Activated CD8-positive, alpha-beta memory T cell treated with anti-CD3 and anti-CD28 coated beads for 36 hours (primary cell): Measurements from ENCODE around the gene LSM7. TPM values are rescaled to one million over a fixed set of nuclear protein-coding genes. Genes with fewer than 3 reads are reported as not detected.

ENCODE experiments used
- CTCF ChIA-PET: fragments of 350-600 bp; sonication (Branson Sonifier 250); formaldehyde crosslinking; loops from one replicate; lab custom pipeline; 2021; ENCODE audit warnings: antibody characterized with exemption; lab: Charles Lee
- POLR2A ChIA-PET: fragments of 350-600 bp; sonication (Branson Sonifier 250); formaldehyde crosslinking; loops from one replicate; lab custom pipeline; 2021; ENCODE audit warnings: antibody characterized with exemption; lab: Charles Lee
- total RNA-seq, 2 experiments: library from RNA; stranded (reverse); gene quantifications; one replicate each; pipeline ENCODE4 v1.2.3, GENCODE V29; 2021

Gene LSM7
- total RNA-seq, 2 experiments from 2014 or later, result 170 to 175 TPM

DNA sequence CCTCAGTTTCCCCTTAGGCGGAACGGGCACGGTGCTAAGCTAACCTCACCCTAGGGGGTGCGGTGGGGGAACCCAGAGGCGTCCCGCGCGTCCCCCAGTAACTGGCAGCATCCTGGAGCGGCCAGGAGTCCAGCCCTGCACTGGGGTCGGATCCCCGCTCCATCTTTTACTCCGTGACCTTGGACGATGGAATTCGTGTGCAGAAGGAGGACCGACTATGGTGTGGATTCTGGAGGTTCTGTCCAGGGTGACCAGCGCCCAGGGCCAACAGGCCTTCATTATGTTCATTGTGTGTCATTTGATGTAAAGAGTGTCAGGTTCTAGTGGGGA, 728 bp upstream of the LSM7 start:
- CTCF ChIA-PET, result interaction anchor here (0.6 to 0.9 kb wide), 2 partner anchors 14 to 128 kb away, joined by 3 to 4 read pairs; no protein-coding TSS in a partner anchor
- POLR2A ChIA-PET, result interaction anchor here (0.6 kb wide), 1 partner anchor 40 kb away, joined by 3 read pairs; no protein-coding TSS in a partner anchor

DNA sequence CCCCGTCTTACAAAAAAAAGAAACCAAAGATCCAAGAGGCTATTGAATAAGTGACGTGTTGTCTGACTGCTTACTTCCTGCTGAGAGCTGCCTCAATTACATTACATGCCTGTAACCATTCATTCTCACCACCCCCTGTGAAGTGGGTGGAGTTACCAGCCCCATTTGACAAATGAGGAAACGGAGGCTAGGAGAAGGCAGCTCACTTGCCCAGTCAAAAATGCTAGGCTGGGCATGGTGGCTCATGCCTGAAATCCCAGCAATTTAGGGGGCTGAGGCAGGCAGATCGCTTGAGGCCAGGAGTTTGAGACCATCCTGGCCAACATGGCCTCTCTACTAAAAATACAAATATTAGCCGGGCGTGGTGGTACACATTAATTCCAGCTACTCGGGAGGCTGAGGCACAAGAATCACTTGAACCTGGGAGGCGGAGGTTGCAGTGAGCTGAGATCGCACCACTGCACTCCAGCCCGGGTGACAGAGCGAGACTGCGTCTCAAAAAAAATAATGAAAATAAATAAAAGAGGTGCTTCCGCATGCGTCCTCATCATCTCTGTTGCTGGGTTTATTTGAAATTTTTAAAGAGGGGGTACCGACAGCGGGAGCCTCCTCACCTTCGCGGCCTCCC, 499 bp downstream of the LSM7 start:
- ChIA-PET CTCF (interaction anchor here (0.6 to 1.7 kb wide), 8 partner anchors 17 to 1485 kb away, joined by 3 to 5 read pairs (median 3); no protein-coding TSS in a partner anchor), POLR2A (interaction anchor here (0.6 to 1.4 kb wide), 6 partner anchors 12 to 244 kb away, joined by 3 to 5 read pairs (median 4); partner anchors contain the start of gene TIMM13)

DNA sequence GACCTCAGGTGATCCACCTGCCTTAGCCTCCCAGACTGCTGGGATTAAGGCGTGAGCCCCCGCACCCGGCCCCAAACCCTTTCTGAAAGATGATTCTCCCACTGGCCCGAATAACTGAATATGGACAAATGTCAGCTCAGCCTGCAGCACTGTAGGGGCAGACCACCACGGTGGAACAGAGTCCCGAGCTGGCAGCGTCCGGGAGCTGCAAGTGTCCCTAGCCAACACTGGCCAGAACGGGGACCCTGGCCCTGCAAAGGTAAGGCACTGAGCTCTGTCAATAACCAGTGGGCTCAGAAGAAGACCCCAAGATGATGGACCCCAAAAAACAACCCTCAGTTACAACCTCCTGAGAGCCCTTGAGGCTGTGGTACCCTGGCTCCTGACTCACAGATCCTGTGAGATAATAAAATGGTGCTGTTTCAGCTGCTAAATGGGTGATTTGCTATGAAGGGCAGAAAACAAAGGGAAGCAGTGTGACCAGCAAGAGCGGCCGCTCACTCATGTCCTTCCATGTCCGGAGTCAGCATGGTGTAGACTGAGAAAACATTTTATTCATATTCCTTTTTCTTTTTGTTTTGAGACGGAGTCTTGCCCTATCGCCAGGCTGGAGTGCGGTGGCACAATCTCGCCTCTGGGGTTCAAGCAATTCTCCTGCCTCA, 1.6 kb downstream of the LSM7 start:
- ChIA-PET CTCF (interaction anchor here (0.6 to 1.7 kb wide), 5 partner anchors 16 to 399 kb away, joined by 3 to 5 read pairs (median 3); no protein-coding TSS in a partner anchor), POLR2A (interaction anchor here (0.6 to 1.4 kb wide), 2 partner anchors 12 to 52 kb away, joined by 3 to 4 read pairs; no protein-coding TSS in a partner anchor)

DNA sequence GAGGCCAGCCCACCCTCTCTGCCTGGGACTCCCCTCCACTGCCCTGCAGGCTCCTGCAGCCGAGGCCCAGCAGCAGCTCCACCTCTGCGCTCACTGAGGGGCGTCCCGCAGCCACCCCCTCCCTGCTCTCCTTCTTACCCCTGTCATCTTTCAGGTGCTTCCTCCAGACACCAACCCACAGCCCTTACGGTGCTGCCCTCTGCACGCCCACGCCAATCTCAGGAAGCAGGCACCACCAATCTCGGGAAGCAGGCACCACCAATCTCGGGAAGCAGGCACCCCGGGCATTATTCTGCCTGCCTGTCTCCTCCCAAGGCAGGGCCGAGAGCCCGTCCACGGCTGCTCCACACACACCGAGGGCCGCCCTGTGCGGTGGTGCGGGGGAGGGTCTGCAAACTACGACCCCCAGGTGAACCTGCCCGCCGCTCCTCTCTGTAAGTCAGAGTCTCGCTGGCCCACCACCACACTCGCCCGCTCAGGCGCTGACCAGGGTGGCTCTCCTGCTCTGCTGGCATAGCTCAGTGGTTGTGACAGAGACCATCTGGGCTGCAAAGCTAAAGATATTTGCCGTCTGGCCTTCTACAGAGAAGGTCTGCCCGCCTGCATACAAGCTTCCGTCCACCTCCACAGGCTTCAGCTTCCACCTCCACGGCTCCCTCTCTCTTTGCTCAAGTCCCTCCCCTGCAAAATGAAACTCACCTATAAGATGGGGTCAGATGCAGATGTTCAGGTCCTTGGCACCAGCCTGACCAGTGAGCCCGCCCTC, 2.9 kb downstream of the LSM7 start:
- CTCF ChIA-PET, result no interaction called here
- POLR2A ChIA-PET, result no interaction called here

DNA sequence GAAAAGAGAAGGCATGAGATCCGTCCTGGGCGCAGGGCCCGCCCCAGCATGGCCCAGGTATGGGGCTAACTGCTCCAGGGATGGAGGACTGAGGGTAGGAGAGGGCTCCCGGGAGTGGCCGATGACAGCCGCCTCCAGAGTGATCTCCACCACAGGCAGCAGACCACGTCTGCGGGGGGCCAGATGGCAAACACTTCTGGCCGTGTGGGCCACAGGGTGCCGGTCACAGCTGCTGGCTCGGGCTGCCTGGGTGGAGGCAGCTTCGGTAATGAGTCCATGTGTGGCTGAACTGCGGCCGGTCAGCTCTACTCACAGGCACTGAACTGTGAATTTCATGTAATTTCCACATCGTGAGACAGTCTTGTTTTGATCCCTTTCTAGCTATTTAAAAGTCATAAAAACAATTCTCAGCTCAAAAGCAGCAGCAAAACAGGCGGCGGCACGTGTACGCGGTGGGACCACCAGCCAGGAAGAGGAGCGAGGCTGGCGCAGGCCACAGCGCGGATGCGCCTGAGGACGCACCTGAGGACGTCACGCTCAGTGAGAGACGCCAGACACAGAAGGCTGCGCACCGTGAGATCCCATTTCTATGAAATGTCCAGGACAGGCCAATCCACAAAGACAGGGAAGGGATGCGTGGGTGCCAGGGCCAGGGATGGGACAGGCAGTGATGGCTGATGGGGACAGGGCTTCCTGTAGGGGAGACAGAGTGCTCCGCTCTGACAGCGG, 4.0 kb downstream of the LSM7 start:
- ChIA-PET CTCF (interaction anchor here (0.6 kb wide), 1 partner anchor 383 kb away, joined by 3 read pairs; no protein-coding TSS in a partner anchor), POLR2A (no interaction called here)

DNA sequence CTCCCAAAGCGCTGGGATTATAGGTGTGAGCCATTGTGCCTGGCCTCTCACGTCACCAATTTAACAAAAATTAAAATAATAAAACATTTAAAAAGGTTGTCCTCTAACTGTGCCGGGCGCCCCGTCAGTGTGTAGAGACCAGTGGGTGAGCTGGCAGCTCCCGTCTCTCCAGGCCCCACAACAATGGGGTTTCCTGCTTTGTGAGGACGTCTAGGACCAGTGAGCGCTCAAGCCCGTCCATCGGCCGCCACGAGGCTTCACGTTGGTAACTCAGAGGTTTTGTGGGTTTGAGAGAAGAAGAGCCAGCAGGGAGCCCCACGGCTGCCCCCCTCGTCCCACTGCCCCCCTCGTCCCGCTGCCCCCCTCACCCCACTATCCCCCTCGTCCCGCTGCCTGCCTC, 4.7 kb downstream of the LSM7 start:
- POLR2A ChIA-PET, result no interaction called here
- CTCF ChIA-PET, result no interaction called here

DNA sequence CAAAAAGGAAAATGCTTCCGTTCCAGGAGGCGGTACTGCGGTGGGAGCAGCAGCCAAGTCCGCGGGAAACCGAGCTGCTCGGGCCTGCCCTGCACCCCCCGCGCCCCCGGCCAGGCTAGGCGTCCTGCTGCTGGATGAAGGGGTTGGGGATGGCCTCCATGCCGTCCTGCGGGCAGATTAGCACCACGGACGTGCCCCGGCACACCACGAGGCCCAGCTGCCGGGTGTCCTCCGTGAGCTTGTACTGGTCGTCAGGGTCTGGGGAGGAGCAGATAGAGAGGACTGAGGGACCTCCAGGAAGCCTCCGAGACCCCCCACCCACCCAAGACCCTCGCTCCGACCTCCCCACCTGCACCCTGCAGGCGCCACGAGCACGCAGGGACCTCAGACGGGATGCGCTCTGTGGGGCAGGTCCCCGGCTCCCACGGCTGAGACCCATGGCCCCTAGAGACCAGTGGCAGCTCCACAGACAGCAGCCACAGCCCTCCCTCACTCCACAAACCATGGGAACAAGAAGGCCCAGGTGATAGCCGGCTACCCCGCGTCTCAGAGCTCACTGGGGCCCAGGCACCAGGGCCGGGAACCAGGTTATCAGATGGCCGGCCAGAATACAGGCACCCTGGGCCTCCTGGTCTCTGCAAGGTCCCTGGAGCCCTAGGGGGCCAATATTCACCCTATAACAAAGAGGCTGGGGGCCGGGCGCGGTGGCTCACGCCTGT, 6.7 kb downstream of the LSM7 start:
- POLR2A ChIA-PET, result no interaction called here
- CTCF ChIA-PET, result no interaction called here

DNA sequence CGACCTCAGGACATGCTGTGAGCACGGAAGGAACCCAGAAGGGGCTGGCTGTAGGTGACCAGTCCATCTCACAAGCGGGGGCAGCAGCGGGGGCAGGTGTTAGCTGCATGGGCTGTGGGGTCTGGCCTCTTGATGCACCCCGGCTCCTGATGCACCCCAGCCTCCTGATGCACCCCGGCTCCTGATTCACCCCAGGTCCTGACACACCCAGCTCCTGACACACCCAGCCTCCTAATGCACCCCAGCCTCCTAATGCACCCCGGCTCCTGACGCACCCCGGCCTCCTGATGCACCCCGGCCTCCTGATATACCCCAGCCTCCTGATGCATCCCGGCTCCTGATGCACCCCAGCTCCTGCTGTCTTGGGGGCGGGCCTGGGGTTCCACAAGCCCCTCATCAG, 7.4 kb downstream of the LSM7 start:
- POLR2A ChIA-PET, result no interaction called here
- CTCF ChIA-PET, result no interaction called here

DNA sequence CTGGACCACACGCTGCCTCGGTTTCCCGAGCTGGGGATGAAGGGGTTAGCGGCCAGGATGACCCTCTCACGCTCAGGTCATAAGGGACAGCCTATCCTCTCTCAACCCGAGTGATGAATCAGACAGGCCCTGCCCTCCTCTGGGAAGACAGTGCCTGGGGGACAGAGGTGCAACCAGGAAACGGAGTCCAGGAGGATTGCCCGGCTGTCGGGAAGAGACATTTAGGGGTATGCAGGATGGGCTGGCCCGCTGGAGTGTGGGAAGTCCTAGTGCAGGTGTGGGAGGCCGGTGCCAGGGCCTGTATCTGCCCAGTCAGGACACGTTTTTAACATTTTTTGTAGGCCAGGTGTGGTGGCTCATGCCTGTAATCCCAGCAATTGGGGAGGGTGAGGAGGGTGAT, 8.3 kb downstream of the LSM7 start:
- ChIA-PET CTCF (interaction anchor here (0.6 kb wide), 1 partner anchor 317 kb away, joined by 3 read pairs; no protein-coding TSS in a partner anchor), POLR2A (no interaction called here)

DNA sequence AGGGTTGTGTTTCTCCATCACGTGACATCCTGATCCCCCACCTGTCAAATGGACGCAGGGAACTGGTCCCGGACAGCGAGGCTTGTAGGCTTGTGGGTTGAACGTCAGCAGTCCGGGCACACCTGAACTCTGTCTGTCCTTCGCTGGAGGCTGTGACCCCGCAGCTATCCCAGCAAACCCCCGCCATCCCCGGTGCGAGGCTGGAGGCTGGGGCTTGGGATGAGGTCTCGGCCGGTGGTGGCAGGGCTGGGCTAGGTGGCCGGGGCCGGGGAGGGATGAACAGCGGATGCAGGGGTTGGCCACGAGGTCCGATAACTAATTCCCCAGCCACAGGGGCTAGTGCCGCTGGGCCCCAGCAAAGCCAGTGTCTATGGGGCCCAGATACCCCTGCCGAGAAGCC, 8.8 kb downstream of the LSM7 start:
- ChIA-PET CTCF (interaction anchor here (0.6 kb wide), 1 partner anchor 318 kb away, joined by 3 read pairs; no protein-coding TSS in a partner anchor), POLR2A (no interaction called here)

DNA sequence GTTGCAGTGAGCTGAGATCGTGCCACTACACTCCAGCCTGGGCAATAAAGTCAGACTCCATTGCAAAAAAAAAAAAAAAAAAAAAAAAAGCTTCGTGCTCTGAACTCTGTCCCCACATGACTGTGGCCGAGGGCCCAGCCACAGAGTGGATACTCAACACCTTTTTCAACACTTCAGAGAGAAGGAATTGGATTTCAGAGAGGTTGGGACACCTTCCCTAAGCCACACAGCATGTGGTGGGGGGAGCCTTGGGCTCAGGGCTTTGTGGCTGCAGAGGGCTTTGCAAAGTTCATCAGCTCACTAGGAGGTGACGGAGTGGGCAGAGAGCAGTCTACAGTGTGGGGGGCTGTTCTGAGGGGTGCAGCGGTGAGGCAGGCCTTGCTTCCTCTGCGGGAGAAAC, 9.5 kb downstream of the LSM7 start:
- POLR2A ChIA-PET, result no interaction called here
- CTCF ChIA-PET, result no interaction called here

DNA sequence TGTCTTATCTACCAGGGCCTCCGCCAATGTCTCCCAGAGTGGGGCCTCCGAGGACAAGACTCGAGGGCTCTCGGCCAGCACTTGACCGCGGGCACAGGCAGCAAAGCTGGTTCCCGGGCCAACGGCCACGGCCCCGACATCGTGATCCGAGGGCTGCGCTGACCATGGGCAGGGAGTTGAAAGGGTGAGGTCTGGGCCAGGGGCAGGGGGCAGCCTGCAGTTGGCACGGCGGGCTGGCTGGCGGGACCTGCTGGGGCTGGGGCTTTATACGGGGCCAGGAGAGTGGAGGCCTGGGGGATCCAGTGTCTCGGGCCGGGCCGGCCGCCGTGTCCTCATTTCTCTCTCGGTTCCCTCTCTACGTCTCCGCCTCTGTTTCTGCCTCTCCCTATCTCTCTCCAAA, 10.6 kb downstream of the LSM7 start:
- ChIA-PET POLR2A (no interaction called here), CTCF (no interaction called here)

DNA sequence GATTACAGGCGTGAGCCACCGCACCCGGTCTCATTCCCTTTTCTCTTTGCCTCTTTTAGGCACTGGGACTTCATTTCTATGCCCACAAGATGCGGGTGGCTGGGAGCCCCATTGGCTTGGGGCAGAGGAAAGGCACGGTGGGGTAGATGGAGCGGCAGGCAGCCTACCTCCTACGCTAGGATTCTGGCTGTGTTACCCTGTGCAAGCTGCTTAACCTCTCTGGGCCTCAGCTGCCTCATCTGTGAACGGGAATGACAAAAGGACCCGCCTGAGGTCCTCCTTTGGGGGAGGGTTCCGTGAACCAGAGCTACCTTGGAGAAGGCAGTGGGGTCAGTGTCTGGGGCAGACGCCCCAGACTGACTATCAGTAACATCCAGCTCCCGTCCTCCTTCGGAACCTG, 11.1 kb downstream of the LSM7 start:
- ChIA-PET POLR2A (no interaction called here), CTCF (no interaction called here)

DNA sequence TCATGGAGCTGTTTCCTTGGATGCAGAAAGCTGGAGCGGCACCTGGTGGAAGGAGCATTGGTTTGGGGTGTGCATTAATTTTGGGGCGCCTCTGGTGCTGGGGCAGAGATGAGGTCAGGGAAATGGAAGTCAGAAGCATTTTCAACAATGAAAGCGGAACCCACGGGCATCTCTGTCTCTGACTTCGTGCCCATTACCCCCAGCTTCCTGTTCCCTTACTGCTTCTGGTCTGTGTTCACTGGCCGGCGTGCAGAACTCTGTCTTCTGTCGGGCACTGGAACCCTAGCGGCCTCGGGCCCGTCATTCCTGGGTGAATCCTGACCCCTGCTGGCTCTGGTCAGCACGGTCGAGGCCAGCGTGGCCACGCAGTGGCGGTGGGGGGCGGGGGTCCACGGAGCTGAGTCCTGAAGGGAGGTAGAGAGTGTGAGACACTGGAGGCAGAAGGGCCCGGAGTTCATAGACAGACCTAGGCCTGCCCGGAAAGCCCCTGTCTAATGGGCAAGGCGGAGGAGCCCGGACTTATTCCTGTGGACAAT, 12.5 kb downstream of the LSM7 start:
- POLR2A ChIA-PET, result interaction anchor here (1.2 kb wide), 1 partner anchor 12 kb away, joined by 4 read pairs; the partner anchor contains the start of genes LSM7 and SPPL2B
- CTCF ChIA-PET, result interaction anchor here (0.6 to 1.1 kb wide), 5 partner anchors 13 to 176 kb away, joined by 3 to 4 read pairs (median 3); no protein-coding TSS in a partner anchor

DNA sequence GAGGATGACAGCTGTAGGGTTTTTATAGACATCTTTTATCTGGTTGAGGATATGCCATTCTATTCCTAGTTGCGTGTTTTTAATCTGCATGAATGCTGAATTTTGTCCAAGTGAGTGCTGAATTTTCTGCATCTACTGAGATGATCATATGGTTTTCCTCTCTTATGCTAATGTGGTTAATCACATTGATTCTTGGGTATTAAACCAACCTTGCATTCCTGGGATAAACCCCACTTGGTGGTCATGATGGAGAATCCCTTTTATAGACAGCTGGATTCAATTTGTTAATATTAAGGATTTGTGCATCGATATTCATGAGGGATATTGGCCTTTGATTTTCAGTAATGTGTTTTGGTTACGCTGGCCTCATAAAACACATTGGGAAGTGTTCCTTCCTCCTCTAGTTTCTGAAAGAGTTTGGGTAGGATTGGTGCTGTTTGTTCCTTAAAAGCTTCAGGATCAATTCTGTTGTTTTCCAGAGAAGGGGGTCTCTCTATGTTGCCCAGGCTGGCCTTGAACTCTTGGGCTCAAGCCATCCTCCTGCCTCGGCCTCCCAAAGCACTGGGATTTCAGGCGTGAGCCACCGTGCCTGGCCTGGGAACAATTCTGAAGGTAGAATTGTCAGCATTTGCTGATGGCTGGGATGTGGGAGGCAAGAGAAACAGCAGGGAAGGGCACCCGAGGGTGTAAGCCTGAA, 13.1 kb downstream of the LSM7 start:
- POLR2A ChIA-PET, result interaction anchor here (1.2 kb wide), 1 partner anchor 13 kb away, joined by 4 read pairs; the partner anchor contains the start of genes LSM7 and SPPL2B
- CTCF ChIA-PET, result interaction anchor here (0.6 to 1.1 kb wide), 3 partner anchors 13 to 161 kb away, joined by 3 to 4 read pairs (median 3); no protein-coding TSS in a partner anchor

DNA sequence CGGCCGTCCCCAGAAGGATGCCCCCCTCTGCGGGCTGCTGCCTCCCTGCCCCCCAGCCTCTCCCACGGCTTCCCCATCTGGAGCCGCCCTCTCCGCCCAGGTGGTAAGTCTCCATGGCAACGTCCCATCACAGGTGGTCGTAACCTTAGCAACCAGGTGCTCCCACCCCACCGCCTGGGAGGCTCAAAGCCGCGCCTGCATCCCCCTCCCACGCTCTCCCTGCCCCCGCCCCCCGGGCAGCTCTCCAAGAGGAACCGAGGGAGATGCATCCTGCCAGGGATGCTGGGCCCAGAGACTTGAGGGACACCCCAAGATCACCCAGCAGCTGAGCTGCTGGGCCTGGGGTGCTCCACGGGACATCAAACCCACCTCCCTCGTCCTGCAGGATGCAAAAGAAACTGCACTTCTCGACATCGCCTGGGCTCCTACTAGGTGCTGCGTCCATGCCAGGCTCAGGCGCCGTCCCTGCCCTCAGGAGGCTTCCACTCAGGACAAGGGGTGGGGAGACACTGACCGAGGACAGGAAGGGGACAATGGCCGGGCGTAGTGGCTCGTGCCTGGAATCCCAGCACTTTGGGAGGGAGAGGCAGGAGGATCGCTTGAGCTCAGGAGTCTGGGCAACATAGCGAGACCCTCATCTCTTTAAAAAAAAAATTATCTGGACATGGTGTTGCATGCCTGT, 15.4 kb downstream of the LSM7 start:
- POLR2A ChIA-PET, result no interaction called here
- CTCF ChIA-PET, result interaction anchor here (0.6 kb wide), 1 partner anchor 47 kb away, joined by 4 read pairs; no protein-coding TSS in a partner anchor

DNA sequence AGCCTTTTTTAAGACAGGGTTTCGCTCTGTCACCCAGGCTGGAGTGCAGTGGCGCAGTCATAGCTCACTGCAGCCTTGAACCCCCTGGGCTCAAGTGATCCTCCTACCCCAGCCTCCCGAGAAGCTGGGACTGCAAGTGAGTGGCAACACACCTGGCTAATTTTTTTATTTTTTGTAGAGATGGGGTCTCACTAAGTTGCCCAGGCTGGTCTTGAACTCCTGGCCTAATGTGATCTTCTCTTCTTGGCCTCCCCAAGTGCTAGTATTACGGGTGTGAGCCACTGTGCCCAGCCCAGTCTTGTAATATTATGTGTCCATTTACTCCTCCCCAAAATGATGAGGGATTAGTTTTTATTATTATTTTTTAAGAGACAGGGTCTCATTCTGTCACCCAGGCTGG, 17.3 kb downstream of the LSM7 start:
- CTCF ChIA-PET, result interaction anchor here (0.8 kb wide), 1 partner anchor 16 kb away, joined by 4 read pairs; no protein-coding TSS in a partner anchor
- POLR2A ChIA-PET, result no interaction called here
